Measurements from ENCODE around the gene FAM222B. TPM values are rescaled to one million over a fixed set of nuclear protein-coding genes. Genes with fewer than 3 reads are reported as not detected.
"Not testable (repeated sequence)": the region's sequence is repeated elsewhere in the genome, so short reads cannot be mapped to it uniquely, and the experiment has no call there.

The FAM222B gene
- total and polyA plus RNA-seq, 7 donors, result 5.0 to 16.2 (median 11.9) TPM

- H3K4me3 ChIP-seq, result no peak overlapping the region
- no peak overlapping the region for H3K27ac ChIP-seq
- no peak for TF ChIP-seq CTCF (IDR thresholded peaks at IDR 0.05)
- TF ChIP-seq POLR2A (IDR thresholded peaks at IDR 0.05), result no peak
- TF ChIP-seq POLR2AphosphoS5 (IDR thresholded peaks at IDR 0.05), result no peak
- H3K4me1 ChIP-seq, result peaks cover 0 to 15% (median 7%) of the 10 kb centered on the region in 4 donors
- WGBS, 2 donors, result 88 to 94% methylated on average over 10 of the region's 10 CpGs
- H3K36me3 ChIP-seq, result no peaks in the 10 kb centered on the region
- intact Hi-C loops (cut with DNase I), result no loop called here
- H3K27me3 ChIP-seq, result no peaks in the 10 kb centered on the region
- no peaks in the 10 kb centered on the region for H3K9me3 ChIP-seq
- no peak for DNase-seq
Measured at GRCh38 chr17:28846231-28846630, 3.6 kb upstream of the FAM222B start.

GRCh38 chr17:28843816-28844148 is 1.2 kb upstream of the FAM222B start:
- DNase-seq, result peak; percentile 13
- no peaks in the 10 kb centered on the region for H3K36me3 ChIP-seq
- H3K4me3 ChIP-seq, result no peak overlapping the region
- H3K27ac ChIP-seq, result no peak overlapping the region
- intact Hi-C loops (cut with DNase I), result loop anchor here (2.0 to 5.0 kb wide), 2 partner anchors 36 to 79 kb away; no protein-coding TSS in a partner anchor
- peaks cover 0 to 26% (median 8%) of the 10 kb centered on the region in 4 donors for H3K4me1 ChIP-seq
- 90 to 94% methylated on average over 6 of the region's 6 CpGs for WGBS, 2 donors
- TF ChIP-seq EP300 (IDR thresholded peaks at IDR 0.05) (no peak), CTCF (IDR thresholded peaks at IDR 0.05) (no peak), POLR2AphosphoS5 (IDR thresholded peaks at IDR 0.05) (no peak), POLR2A (IDR thresholded peaks at IDR 0.05) (no peak)
- no peaks in the 10 kb centered on the region for H3K9me3 ChIP-seq
- H3K27me3 ChIP-seq, result no peaks in the 10 kb centered on the region

- 1 to 8% methylated on average over 6 of the region's 6 CpGs for WGBS, 2 donors
- Histone ChIP-seq H3K27ac (peak overlapping the region; percentile 80 to 90 (median 86)), H3K9me3 (no peaks in the 10 kb centered on the region), H3K4me3 (peak overlapping the region; percentile 74 to 90 (median 84)), H3K4me1 (peaks cover 0 to 26% (median 8%) of the 10 kb centered on the region in 4 donors), H3K36me3 (no peaks in the 10 kb centered on the region), H3K27me3 (no peaks in the 10 kb centered on the region)
- no peak for DNase-seq
- TF ChIP-seq CTCF (IDR thresholded peaks at IDR 0.05) (no peak), POLR2AphosphoS5 (IDR thresholded peaks at IDR 0.05) (no peak), EP300 (IDR thresholded peaks at IDR 0.05) (no peak), POLR2A (IDR thresholded peaks at IDR 0.05) (no peak)
- intact Hi-C loops (cut with DNase I), result loop anchor here (2.0 to 5.0 kb wide), 2 partner anchors 35 to 77 kb away; no protein-coding TSS in a partner anchor
Measured at GRCh38 chr17:28841901-28842281, 699 bp downstream of the FAM222B start.

- Histone ChIP-seq H3K4me1 (peaks cover 0 to 26% (median 8%) of the 10 kb centered on the region in 4 donors), H3K27me3 (no peaks in the 10 kb centered on the region), H3K27ac (no peak overlapping the region), H3K36me3 (no peaks in the 10 kb centered on the region), H3K9me3 (no peaks in the 10 kb centered on the region), H3K4me3 (no peak overlapping the region)
- TF ChIP-seq POLR2A (IDR thresholded peaks at IDR 0.05) (no peak), EP300 (IDR thresholded peaks at IDR 0.05) (no peak), CTCF (IDR thresholded peaks at IDR 0.05) (no peak), POLR2AphosphoS5 (IDR thresholded peaks at IDR 0.05) (no peak)
- DNase-seq, result no peak
- intact Hi-C loops (cut with DNase I), result no loop called here
- WGBS, 2 donors, result 68 to 92% methylated on average over 2 of the region's 2 CpGs
Measured at GRCh38 chr17:28839221-28839620, 3.4 kb downstream of the FAM222B start.

- H3K36me3 ChIP-seq; H3K27me3 ChIP-seq; intact Hi-C loops (cut with DNase I); H3K27ac ChIP-seq; H3K9me3 ChIP-seq; H3K4me3 ChIP-seq: not testable (repeated sequence)
- peak; percentile 13 for DNase-seq
- H3K4me1 ChIP-seq, result peaks cover 0 to 14% (median 3%) of the 10 kb centered on the region in 4 donors
- WGBS, 2 donors, result 84 to 93% methylated on average over 10 of the region's 10 CpGs
Measured at GRCh38 chr17:28836541-28836940, 6.0 kb downstream of the FAM222B start.
